Right kidney (tissue), 1 donor: ENCODE results near the gene CLEC11A.
A peak's percentile ranks its signal among the peaks of the same experiment; 100 is the strongest.

Source experiments
- DNase-seq: peaks from one replicate; pipeline ENCODE4 v3.0.0-alpha.2; 2016

The CLEC11A gene

GRCh38 chr19:50703915-50704796 is 19.0 kb upstream of the CLEC11A start:
- DNase-seq, result peak; percentile 45

- no peak for DNase-seq
These were observed 17.6 kb upstream of the CLEC11A start for GRCh38 chr19:50705422-50706019.

GRCh38 chr19:50706387-50706786 is 16.8 kb upstream of the CLEC11A start:
- no peak for DNase-seq

GRCh38 chr19:50708179-50708879 is 14.8 kb upstream of the CLEC11A start:
- DNase-seq, result no peak

- no peak for DNase-seq
These were observed 13.1 kb upstream of the CLEC11A start for GRCh38 chr19:50710094-50710493.

GRCh38 chr19:50710612-50711011 is 12.6 kb upstream of the CLEC11A start:
- DNase-seq, result no peak

- no peak for DNase-seq
These were observed 12.0 kb upstream of the CLEC11A start for GRCh38 chr19:50711196-50711595.

GRCh38 chr19:50711805-50712204 is 11.4 kb upstream of the CLEC11A start:
- DNase-seq, result no peak

GRCh38 chr19:50712833-50713232 is 10.3 kb upstream of the CLEC11A start:
- DNase-seq, result no peak

GRCh38 chr19:50713556-50714236 is 9.5 kb upstream of the CLEC11A start:
- no peak for DNase-seq

- DNase-seq, result no peak
These were observed 6.8 kb upstream of the CLEC11A start for GRCh38 chr19:50716178-50717025.

- DNase-seq, result peak; percentile 18
These were observed 6.0 kb upstream of the CLEC11A start for GRCh38 chr19:50717026-50717723.

GRCh38 chr19:50717891-50718254 is 5.3 kb upstream of the CLEC11A start:
- DNase-seq, result no peak

- DNase-seq, result peak; percentile 29
These were observed 4.7 kb upstream of the CLEC11A start for GRCh38 chr19:50718255-50719118.

GRCh38 chr19:50719119-50719435 is 4.1 kb upstream of the CLEC11A start:
- no peak for DNase-seq

GRCh38 chr19:50719566-50719965 is 3.6 kb upstream of the CLEC11A start, which contains the start of gene SHANK1:
Gene SHANK1 (minus strand): TSS chr19:50719802. CDS start chr19:50716919, 2,883 bp downstream.
- peak; percentile 18 for DNase-seq

GRCh38 chr19:50720181-50720920 is 2.8 kb upstream of the CLEC11A start:
- DNase-seq, result peak; percentile 37

- peak; percentile 35 for DNase-seq
These were observed 2.2 kb upstream of the CLEC11A start for GRCh38 chr19:50720921-50721381.

GRCh38 chr19:50721441-50722137 is 1.6 kb upstream of the CLEC11A start:
- DNase-seq, result no peak
